ENCODE results near the gene ASPSCR1. TPM values are rescaled to one million over a fixed set of nuclear protein-coding genes. Genes with fewer than 3 reads are reported as not detected.

ASPSCR1 gene
- total and polyA plus RNA-seq, 8 donors: 12.2 to 78.8 (median 17.8) TPM

DNA sequence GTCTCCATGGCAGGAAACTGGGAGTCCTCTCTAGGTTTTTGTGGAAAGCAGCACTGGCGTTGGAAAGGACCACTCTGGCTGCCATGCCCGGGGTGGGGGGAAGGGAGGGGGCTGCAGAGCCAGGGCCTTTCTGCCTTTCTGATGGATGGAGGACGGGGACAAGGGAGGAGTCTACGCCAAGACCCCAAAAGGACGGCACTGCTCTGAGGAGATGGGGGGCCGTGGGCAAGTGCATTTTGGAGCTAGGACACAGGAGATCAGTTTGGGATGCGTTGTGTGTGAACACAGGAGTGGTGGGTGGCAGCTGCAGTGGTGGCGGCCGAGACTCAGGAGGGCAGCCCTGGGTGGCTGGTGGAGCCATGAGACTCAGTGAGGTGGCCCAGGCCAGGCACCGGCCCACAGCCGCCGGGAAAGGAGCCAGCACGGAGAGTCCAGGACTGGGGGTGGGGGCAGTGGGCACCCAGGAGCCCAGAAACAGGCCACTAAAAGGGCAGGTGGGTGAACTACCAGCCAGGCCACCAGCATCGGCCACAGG is 43.2 kb downstream of the ASPSCR1 start:
- Histone ChIP-seq H3K27ac (no peak overlapping the region), H3K27me3 (no peaks in the 10 kb centered on the region), H3K4me1 (peaks cover 9 to 14% (median 14%) of the 10 kb centered on the region in 3 donors), H3K9me3 (no peaks in the 10 kb centered on the region), H3K36me3 (no peaks in the 10 kb centered on the region), H3K4me3 (no peak overlapping the region)
- DNase-seq (peak in 2 of 6 donors; percentile 58 to 82), FAIRE-seq (no peak), ATAC-seq (no peak)
- WGBS, 2 donors: 61 to 69% methylated on average over 14 of the region's 14 CpGs
- intact Hi-C loops (cut with DNase I): loop anchor here in 1 of 3 donors (10.0 kb wide), 1 partner anchor 134 kb away; no protein-coding TSS in a partner anchor
- TF ChIP-seq, protein P1, sequence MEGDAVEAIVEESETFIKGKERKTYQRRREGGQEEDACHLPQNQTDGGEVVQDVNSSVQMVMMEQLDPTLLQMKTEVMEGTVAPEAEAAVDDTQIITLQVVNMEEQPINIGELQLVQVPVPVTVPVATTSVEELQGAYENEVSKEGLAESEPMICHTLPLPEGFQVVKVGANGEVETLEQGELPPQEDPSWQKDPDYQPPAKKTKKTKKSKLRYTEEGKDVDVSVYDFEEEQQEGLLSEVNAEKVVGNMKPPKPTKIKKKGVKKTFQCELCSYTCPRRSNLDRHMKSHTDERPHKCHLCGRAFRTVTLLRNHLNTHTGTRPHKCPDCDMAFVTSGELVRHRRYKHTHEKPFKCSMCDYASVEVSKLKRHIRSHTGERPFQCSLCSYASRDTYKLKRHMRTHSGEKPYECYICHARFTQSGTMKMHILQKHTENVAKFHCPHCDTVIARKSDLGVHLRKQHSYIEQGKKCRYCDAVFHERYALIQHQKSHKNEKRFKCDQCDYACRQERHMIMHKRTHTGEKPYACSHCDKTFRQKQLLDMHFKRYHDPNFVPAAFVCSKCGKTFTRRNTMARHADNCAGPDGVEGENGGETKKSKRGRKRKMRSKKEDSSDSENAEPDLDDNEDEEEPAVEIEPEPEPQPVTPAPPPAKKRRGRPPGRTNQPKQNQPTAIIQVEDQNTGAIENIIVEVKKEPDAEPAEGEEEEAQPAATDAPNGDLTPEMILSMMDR (IDR thresholded peaks at IDR 0.05): no peak

- peaks cover 9 to 14% (median 14%) of the 10 kb centered on the region in 3 donors for H3K4me1 ChIP-seq
- TF ChIP-seq, protein P1 (IDR thresholded peaks at IDR 0.05): peak; percentile 15 to 71 (median 50)
- WGBS, 2 donors: 17 to 18% methylated on average over 25 of the region's 25 CpGs
- ATAC-seq (peak in 3 of 4 donors; percentile 34 to 43 (median 35)), DNase-seq (peak; percentile 68 to 92 (median 78)), FAIRE-seq (no peak)
- H3K4me3 ChIP-seq: peak overlapping the region in 1 of 4 donors; percentile 95
- no peaks in the 10 kb centered on the region for H3K36me3 ChIP-seq
- intact Hi-C loops (cut with DNase I): loop anchor here in 1 of 3 donors (10.0 kb wide), 1 partner anchor 133 kb away; no protein-coding TSS in a partner anchor
- H3K9me3 ChIP-seq: no peaks in the 10 kb centered on the region
- H3K27ac ChIP-seq: no peak overlapping the region
- no peaks in the 10 kb centered on the region for H3K27me3 ChIP-seq
Observed at GRCh38 chr17:82021107-82021899, 43.9 kb downstream of the ASPSCR1 start.

GRCh38 chr17:82021900-82022309 is 44.5 kb downstream of the ASPSCR1 start:
- WGBS, 2 donors: 4 to 10% methylated on average over 10 of the region's 10 CpGs
- FAIRE-seq: no peak

DNA sequence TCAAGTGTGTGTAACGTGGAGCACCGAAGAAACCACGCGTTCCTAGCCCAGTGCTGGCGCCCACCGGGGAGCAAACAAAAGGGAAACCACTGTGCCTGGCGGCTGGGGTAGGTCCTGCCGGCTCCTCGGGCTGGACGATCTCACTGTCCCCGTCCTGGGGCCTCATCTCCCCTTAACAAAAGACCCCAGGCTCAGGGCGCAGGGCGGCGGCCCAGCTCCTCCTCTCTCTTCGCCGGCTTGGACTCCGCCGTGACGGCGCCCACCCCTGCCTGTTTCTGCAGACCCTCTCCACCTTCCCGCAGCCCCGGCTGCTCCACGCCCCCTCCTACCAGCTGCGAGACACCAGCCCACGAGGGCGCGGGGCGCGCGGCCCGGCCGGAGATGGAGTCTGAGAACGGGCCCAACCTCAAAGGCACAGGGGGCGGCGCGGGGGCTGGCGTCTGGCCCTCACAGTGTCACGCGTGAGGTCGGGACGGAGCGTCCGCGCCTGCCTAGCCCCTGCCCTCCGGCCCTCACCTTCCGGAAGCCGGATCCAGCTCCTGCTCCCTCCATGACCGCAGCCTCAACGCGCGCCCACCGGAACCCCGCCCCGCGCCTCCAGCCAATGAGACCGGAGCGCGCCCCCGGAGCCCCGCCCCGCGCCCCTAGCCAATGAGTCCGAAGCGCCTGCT is 45.0 kb downstream of the ASPSCR1 start, which contains the start of gene CENPX:
CENPX (minus strand) TSS at position 569 of the 671 bp plus-strand sequence; CDS start at position 552, 17 bp downstream.
- WGBS, 2 donors: 1% methylated on average over 60 to 64 of the region's 64 CpGs
- no peak for DNase-seq
- no peaks in the 10 kb centered on the region for H3K27me3 ChIP-seq
- intact Hi-C loops (cut with DNase I): loop anchor here in 1 of 3 donors (10.0 kb wide), 1 partner anchor 132 kb away; no protein-coding TSS in a partner anchor
- H3K4me1 ChIP-seq: peaks cover 9 to 14% (median 14%) of the 10 kb centered on the region in 3 donors
- no peaks in the 10 kb centered on the region for H3K9me3 ChIP-seq
- H3K27ac ChIP-seq: peak within 1 kb of the TSS in 3 of 4 donors; percentile 50 to 58 (median 57)
- no peak for FAIRE-seq
- H3K36me3 ChIP-seq: no peaks in the 10 kb centered on the region
- peak within 1 kb of the TSS; percentile 92 to 96 (median 94) for H3K4me3 ChIP-seq
- TF ChIP-seq, protein P1 (IDR thresholded peaks at IDR 0.05): no peak
- ATAC-seq: no peak

More at GRCh38 chr17:82021900-82022309, 44.5 kb downstream of the ASPSCR1 start:
- H3K36me3 ChIP-seq: no peaks in the 10 kb centered on the region
- no peak overlapping the region for H3K27ac ChIP-seq
- intact Hi-C loops (cut with DNase I): loop anchor here in 1 of 3 donors (10.0 kb wide), 1 partner anchor 133 kb away; no protein-coding TSS in a partner anchor
- TF ChIP-seq, protein P1 (IDR thresholded peaks at IDR 0.05): no peak
- no peaks in the 10 kb centered on the region for H3K27me3 ChIP-seq
- no peaks in the 10 kb centered on the region for H3K9me3 ChIP-seq
- DNase-seq: no peak
- peak overlapping the region; percentile 91 to 96 (median 94) for H3K4me3 ChIP-seq
- peaks cover 9 to 14% (median 14%) of the 10 kb centered on the region in 3 donors for H3K4me1 ChIP-seq
- ATAC-seq: no peak
